Pulmonary artery endothelial cell (primary cell): Measurements from ENCODE around the gene EGFR. TPM values are rescaled to one million over a fixed set of nuclear protein-coding genes. Genes with fewer than 3 reads are reported as not detected.

ENCODE experiments used
- DNase-seq: peaks from one replicate; pipeline ENCODE4 v3.0.0-alpha.2; 2011; ENCODE audit warnings: low read depth, low spot score
- total RNA-seq: library from RNA; depleted of rRNA; stranded (reverse); fragments of >200 nt; gene quantifications from 2 replicates; pipeline ENCODE4 v1.2.3, GENCODE V29; 2014

EGFR gene
- total RNA-seq, 1 donor from 2014 or later: 2.5 TPM

- DNase-seq: no peak
These were observed 187.6 kb downstream of the EGFR start for GRCh38 chr7:55206235-55207029.

- DNase-seq: no peak
These were observed 188.8 kb downstream of the EGFR start for GRCh38 chr7:55207436-55208125.

- DNase-seq: no peak
These were observed 190.5 kb downstream of the EGFR start for GRCh38 chr7:55209366-55209765.

GRCh38 chr7:55210176-55210575 is 191.4 kb downstream of the EGFR start:
- no peak for DNase-seq

- DNase-seq: no peak
These were observed 191.9 kb downstream of the EGFR start for GRCh38 chr7:55210716-55211115.

GRCh38 chr7:55211726-55212125 is 192.9 kb downstream of the EGFR start:
- DNase-seq: no peak

- no peak for DNase-seq
These were observed 193.4 kb downstream of the EGFR start for GRCh38 chr7:55212176-55212575.

GRCh38 chr7:55212838-55213237 is 194.0 kb downstream of the EGFR start:
- DNase-seq: no peak

GRCh38 chr7:55214707-55215106 is 195.9 kb downstream of the EGFR start:
- no peak for DNase-seq

GRCh38 chr7:55223023-55223422 is 204.2 kb downstream of the EGFR start:
- no peak for DNase-seq

GRCh38 chr7:55224111-55224510 is 205.3 kb downstream of the EGFR start:
- DNase-seq: no peak

- DNase-seq: no peak
These were observed 206.0 kb downstream of the EGFR start for GRCh38 chr7:55224810-55225209.

GRCh38 chr7:55230014-55230413 is 211.2 kb downstream of the EGFR start:
- DNase-seq: no peak

GRCh38 chr7:55231736-55232280 is 213.0 kb downstream of the EGFR start:
- DNase-seq: no peak

GRCh38 chr7:55233001-55233400 is 214.2 kb downstream of the EGFR start:
- DNase-seq: no peak

- DNase-seq: no peak
These were observed 215.6 kb downstream of the EGFR start for GRCh38 chr7:55234408-55234807.

GRCh38 chr7:55235115-55235514 is 216.3 kb downstream of the EGFR start:
- no peak for DNase-seq

- no peak for DNase-seq
These were observed 217.0 kb downstream of the EGFR start for GRCh38 chr7:55235801-55236200.

GRCh38 chr7:55236476-55236875 is 217.7 kb downstream of the EGFR start:
- DNase-seq: no peak

- no peak for DNase-seq
These were observed 218.5 kb downstream of the EGFR start for GRCh38 chr7:55237156-55237893.

GRCh38 chr7:55239406-55239805 is 220.6 kb downstream of the EGFR start:
- no peak for DNase-seq
